ENCODE results near the gene KRT9. TPM values are rescaled to one million over a fixed set of nuclear protein-coding genes. Genes with fewer than 3 reads are reported as not detected.
A peak's percentile ranks its signal among the peaks of the same experiment; 100 is the strongest.

The KRT9 gene
- total RNA-seq, 4 donors from 2014 or later, result not detected

GRCh38 chr17:41531993-41532392, 39.9 kb downstream of the KRT9 start:
- H3K36me3 ChIP-seq, result no peaks in the 10 kb centered on the region
- in situ Hi-C loops (cut with MboI; ENCODE audit: low pct_ligation_motif_present in 1 of 4, low pct_unique_long_range_greater_than_20kb in 1 of 4, low sequenced_read_pairs in 3 of 4), result loop anchor here in 1 of 4 donors (25.0 kb wide), 1 partner anchor 620 kb away; no protein-coding TSS in a partner anchor
- H3K27me3 ChIP-seq, result peaks cover 35% of the 10 kb centered on the region
- peaks cover 0 to 28% (median 15%) of the 10 kb centered on the region in 4 donors for H3K4me1 ChIP-seq
- TF ChIP-seq POLR2AphosphoS5 (IDR thresholded peaks at IDR 0.05) (no peak), CTCF (IDR thresholded peaks at IDR 0.05) (no peak), EP300 (IDR thresholded peaks at IDR 0.05; ENCODE audit: low read depth) (no peak), POLR2A (IDR thresholded peaks at IDR 0.05) (no peak)
- H3K27ac ChIP-seq, result no peak overlapping the region
- DNase-seq, result no peak
- intact Hi-C loops (cut with DNase I; ENCODE audit: low total_unique reads), result no loop called here
- no peak overlapping the region for H3K4me3 ChIP-seq
- 68% methylated on average over 1 of the region's 1 CpG; no CpG with 5 or more reads in 1 of the 2 donors for WGBS, 2 donors (ENCODE audit: low coverage in 1 of 2)
- no peaks in the 10 kb centered on the region for H3K9me3 ChIP-seq

- peak; percentile 58 for DNase-seq
- H3K27ac ChIP-seq, result peak overlapping the region; percentile 83 to 93 (median 92)
- H3K4me1 ChIP-seq, result peaks cover 0 to 34% (median 17%) of the 10 kb centered on the region in 4 donors
- H3K36me3 ChIP-seq, result no peaks in the 10 kb centered on the region
- WGBS, 2 donors (ENCODE audit: low coverage in 1 of 2), result 71% methylated on average over 8 of the region's 8 CpGs; no CpG with 5 or more reads in 1 of the 2 donors
- peaks cover 38% of the 10 kb centered on the region for H3K27me3 ChIP-seq
- no peak overlapping the region for H3K4me3 ChIP-seq
- TF ChIP-seq CTCF (IDR thresholded peaks at IDR 0.05) (no peak), POLR2A (IDR thresholded peaks at IDR 0.05) (peak; percentile 37), POLR2AphosphoS5 (IDR thresholded peaks at IDR 0.05) (peak in 2 of 3 donors; percentile 16 to 60), EP300 (IDR thresholded peaks at IDR 0.05; ENCODE audit: low read depth) (no peak)
- intact Hi-C loops (cut with DNase I; ENCODE audit: low total_unique reads) (no loop called here), in situ Hi-C loops (cut with MboI; ENCODE audit: low pct_ligation_motif_present in 1 of 4, low pct_unique_long_range_greater_than_20kb in 1 of 4, low sequenced_read_pairs in 3 of 4) (loop anchor here in 1 of 4 donors (25.0 kb wide), 1 partner anchor 618 kb away; no protein-coding TSS in a partner anchor)
- H3K9me3 ChIP-seq, result no peaks in the 10 kb centered on the region
Measured at GRCh38 chr17:41530062-41531048, 41.5 kb downstream of the KRT9 start.

- H3K27me3 ChIP-seq, result peaks cover 38% of the 10 kb centered on the region
- TF ChIP-seq POLR2AphosphoS5 (IDR thresholded peaks at IDR 0.05) (no peak), POLR2A (IDR thresholded peaks at IDR 0.05) (no peak), CTCF (IDR thresholded peaks at IDR 0.05) (no peak), EP300 (IDR thresholded peaks at IDR 0.05; ENCODE audit: low read depth) (no peak)
- in situ Hi-C loops (cut with MboI; ENCODE audit: low pct_ligation_motif_present in 1 of 4, low pct_unique_long_range_greater_than_20kb in 1 of 4, low sequenced_read_pairs in 3 of 4), result loop anchor here in 1 of 4 donors (25.0 kb wide), 1 partner anchor 617 kb away; no protein-coding TSS in a partner anchor
- WGBS, 2 donors (ENCODE audit: low coverage in 1 of 2), result 46 to 60% methylated on average over 2 to 5 of the region's 5 CpGs
- H3K9me3 ChIP-seq, result no peaks in the 10 kb centered on the region
- intact Hi-C loops (cut with DNase I; ENCODE audit: low total_unique reads), result no loop called here
- no peaks in the 10 kb centered on the region for H3K36me3 ChIP-seq
- H3K4me1 ChIP-seq, result peaks cover 0 to 42% (median 20%) of the 10 kb centered on the region in 4 donors
- H3K4me3 ChIP-seq, result no peak overlapping the region
- DNase-seq, result no peak
- peak overlapping the region; percentile 83 to 93 (median 92) for H3K27ac ChIP-seq
Measured at GRCh38 chr17:41529491-41529915, 42.4 kb downstream of the KRT9 start.

GRCh38 chr17:41528959-41529353, 42.9 kb downstream of the KRT9 start:
- peak; percentile 77 for DNase-seq
- Histone ChIP-seq H3K36me3 (no peaks in the 10 kb centered on the region), H3K4me3 (peak overlapping the region in 1 of 4 donors; percentile 57), H3K4me1 (peaks cover 0 to 47% (median 20%) of the 10 kb centered on the region in 4 donors), H3K27ac (peak overlapping the region; percentile 83 to 93 (median 92)), H3K9me3 (no peaks in the 10 kb centered on the region), H3K27me3 (peaks cover 38% of the 10 kb centered on the region)
- 33% methylated on average over 10 of the region's 10 CpGs; no CpG with 5 or more reads in 1 of the 2 donors for WGBS, 2 donors (ENCODE audit: low coverage in 1 of 2)
- TF ChIP-seq POLR2A (IDR thresholded peaks at IDR 0.05), result peak; percentile 25
- peak; percentile 29 to 73 (median 62) for TF ChIP-seq POLR2AphosphoS5 (IDR thresholded peaks at IDR 0.05)
- no peak for TF ChIP-seq EP300 (IDR thresholded peaks at IDR 0.05; ENCODE audit: low read depth)
- in situ Hi-C loops (cut with MboI; ENCODE audit: low pct_ligation_motif_present in 1 of 4, low pct_unique_long_range_greater_than_20kb in 1 of 4, low sequenced_read_pairs in 3 of 4) (loop anchor here in 1 of 4 donors (25.0 kb wide), 1 partner anchor 617 kb away; no protein-coding TSS in a partner anchor), intact Hi-C loops (cut with DNase I; ENCODE audit: low total_unique reads) (no loop called here)

All from transverse colon (tissue), 4 donors.